Measurements from ENCODE around the gene USP49. TPM values are rescaled to one million over a fixed set of nuclear protein-coding genes. Genes with fewer than 3 reads are reported as not detected.

USP49 gene
- total and polyA plus RNA-seq, 2 of the 13 experiments (the other 11 are each of a cell fraction or from before 2014, with no cell fraction given): 2.9 to 4.3 TPM

- 0 out of 2 replicates have a peak, but pooled peaks have one; percentile 39 for TF ChIP-seq ZNF232 (CRISPR knock-in tag; IDR thresholded peaks at IDR 0.05; ENCODE audit: borderline replicate concordance)
- TF ChIP-seq NRL (CRISPR knock-in tag; IDR thresholded peaks at IDR 0.05; ENCODE audit: borderline replicate concordance): no peak
- no peak for TF ChIP-seq ZNF460 (CRISPR knock-in tag; IDR thresholded peaks at IDR 0.05; ENCODE audit: borderline replicate concordance)
- no peak; the same call in 1 of the 2 replicates for TF ChIP-seq ZNF790 (CRISPR knock-in tag; IDR thresholded peaks at IDR 0.05; ENCODE audit: borderline replicate concordance)
- no peak for TF ChIP-seq TCF12 (IDR thresholded peaks at IDR 0.05)
- 0 out of 2 replicates have a peak, but pooled peaks have one; percentile 12 for TF ChIP-seq TCF12 (CRISPR knock-in tag; IDR thresholded peaks at IDR 0.05)
- TF ChIP-seq ZFYVE20 (CRISPR knock-in tag; IDR thresholded peaks at IDR 0.05; ENCODE audit: borderline replicate concordance, low read depth): no peak
- TF ChIP-seq FOXK1 (CRISPR knock-in tag; IDR thresholded peaks at IDR 0.05; ENCODE audit: borderline replicate concordance, low read depth): no peak
- peak; percentile 36; the same call in 1 of the 2 replicates for TF ChIP-seq ZSCAN20 (CRISPR knock-in tag; IDR thresholded peaks at IDR 0.05; ENCODE audit: borderline replicate concordance)
- TF ChIP-seq SETDB1 (CRISPR knock-in tag; IDR thresholded peaks at IDR 0.05; ENCODE audit: borderline replicate concordance): no peak
- TF ChIP-seq NR2F6 (IDR thresholded peaks at IDR 0.05): no peak
- TF ChIP-seq NR2F6 (CRISPR knock-in tag; IDR thresholded peaks at IDR 0.05): no peak
- no peak for TF ChIP-seq HNRNPUL1 (IDR thresholded peaks at IDR 0.05; ENCODE audit: low read depth, low read length)
- TF ChIP-seq NAIF1 (CRISPR knock-in tag; IDR thresholded peaks at IDR 0.05; ENCODE audit: borderline replicate concordance): no peak
- no peak for TF ChIP-seq KDM3A (CRISPR knock-in tag; IDR thresholded peaks at IDR 0.05; ENCODE audit: low read depth)
- TF ChIP-seq ZNF768 (CRISPR knock-in tag; IDR thresholded peaks at IDR 0.05): peak; percentile 46
- no peak for TF ChIP-seq STAG1 (CRISPR knock-in tag; IDR thresholded peaks at IDR 0.05)
- TF ChIP-seq USF2 (IDR thresholded peaks at IDR 0.05; ENCODE audit: low read depth, low read length): no peak
- TF ChIP-seq USF2 (CRISPR knock-in tag; IDR thresholded peaks at IDR 0.05; ENCODE audit: borderline replicate concordance): no peak
- TF ChIP-seq PHF20 (CRISPR knock-in tag; IDR thresholded peaks at IDR 0.05): peak; percentile 50; the same call in 1 of the 2 replicates
- TF ChIP-seq ZNF780A (CRISPR knock-in tag; IDR thresholded peaks at IDR 0.05): peak; percentile 60; the same call in 1 of the 2 replicates
- no peak for TF ChIP-seq SNAPC5 (CRISPR knock-in tag; IDR thresholded peaks at IDR 0.05; ENCODE audit: borderline replicate concordance)
- no peak for TF ChIP-seq ZNF674 (CRISPR knock-in tag; IDR thresholded peaks at IDR 0.05; ENCODE audit: low read depth)
- TF ChIP-seq PAX8 (CRISPR knock-in tag; IDR thresholded peaks at IDR 0.05; ENCODE audit: borderline replicate concordance): 0 out of 2 replicates have a peak, but pooled peaks have one; percentile 83
- TF ChIP-seq, protein P1, sequence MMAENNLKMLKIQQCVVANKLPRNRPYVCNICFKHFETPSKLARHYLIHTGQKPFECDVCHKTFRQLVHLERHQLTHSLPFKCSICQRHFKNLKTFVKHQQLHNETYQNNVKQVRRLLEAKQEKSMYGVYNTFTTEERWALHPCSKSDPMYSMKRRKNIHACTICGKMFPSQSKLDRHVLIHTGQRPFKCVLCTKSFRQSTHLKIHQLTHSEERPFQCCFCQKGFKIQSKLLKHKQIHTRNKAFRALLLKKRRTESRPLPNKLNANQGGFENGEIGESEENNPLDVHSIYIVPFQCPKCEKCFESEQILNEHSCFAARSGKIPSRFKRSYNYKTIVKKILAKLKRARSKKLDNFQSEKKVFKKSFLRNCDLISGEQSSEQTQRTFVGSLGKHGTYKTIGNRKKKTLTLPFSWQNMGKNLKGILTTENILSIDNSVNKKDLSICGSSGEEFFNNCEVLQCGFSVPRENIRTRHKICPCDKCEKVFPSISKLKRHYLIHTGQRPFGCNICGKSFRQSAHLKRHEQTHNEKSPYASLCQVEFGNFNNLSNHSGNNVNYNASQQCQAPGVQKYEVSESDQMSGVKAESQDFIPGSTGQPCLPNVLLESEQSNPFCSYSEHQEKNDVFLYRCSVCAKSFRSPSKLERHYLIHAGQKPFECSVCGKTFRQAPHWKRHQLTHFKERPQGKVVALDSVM (CRISPR knock-in tag; IDR thresholded peaks at IDR 0.05): no peak
These were observed 46.3 kb upstream of the USP49 start, which contains the start of gene CCND3 (continued) for GRCh38 chr6:41941280-41942066.
